Measurements from ENCODE around the gene TMEM143. TPM values are rescaled to one million over a fixed set of nuclear protein-coding genes. Genes with fewer than 3 reads are reported as not detected.

TMEM143 gene
- total and polyA plus RNA-seq, 10 of the 15 experiments (the other 5 are each of a cell fraction or from before 2014, with no cell fraction given), result 1.5 to 19.5 (median 10.1) TPM

DNA sequence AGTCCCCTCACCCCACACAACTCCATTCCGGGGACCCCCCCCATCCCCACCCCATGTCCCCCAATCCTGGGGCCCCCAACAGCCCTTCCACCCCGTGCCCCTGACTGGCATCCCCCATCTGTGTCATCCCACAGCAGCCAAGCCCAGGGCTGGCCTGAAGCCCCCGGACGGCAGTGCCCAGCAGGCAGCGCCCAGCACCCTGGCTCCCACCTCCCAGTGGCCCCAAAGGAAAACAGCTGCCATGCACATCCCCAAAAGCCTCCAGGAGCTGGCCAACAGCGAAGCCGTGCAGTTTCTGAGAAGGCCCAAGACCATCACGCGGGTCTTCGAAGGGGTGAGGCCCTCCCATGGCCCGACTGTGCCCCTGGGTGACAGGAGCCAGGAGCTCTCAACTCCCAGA, 1.9 kb upstream of the TMEM143 start (continued):
- TF ChIP-seq, protein P1, sequence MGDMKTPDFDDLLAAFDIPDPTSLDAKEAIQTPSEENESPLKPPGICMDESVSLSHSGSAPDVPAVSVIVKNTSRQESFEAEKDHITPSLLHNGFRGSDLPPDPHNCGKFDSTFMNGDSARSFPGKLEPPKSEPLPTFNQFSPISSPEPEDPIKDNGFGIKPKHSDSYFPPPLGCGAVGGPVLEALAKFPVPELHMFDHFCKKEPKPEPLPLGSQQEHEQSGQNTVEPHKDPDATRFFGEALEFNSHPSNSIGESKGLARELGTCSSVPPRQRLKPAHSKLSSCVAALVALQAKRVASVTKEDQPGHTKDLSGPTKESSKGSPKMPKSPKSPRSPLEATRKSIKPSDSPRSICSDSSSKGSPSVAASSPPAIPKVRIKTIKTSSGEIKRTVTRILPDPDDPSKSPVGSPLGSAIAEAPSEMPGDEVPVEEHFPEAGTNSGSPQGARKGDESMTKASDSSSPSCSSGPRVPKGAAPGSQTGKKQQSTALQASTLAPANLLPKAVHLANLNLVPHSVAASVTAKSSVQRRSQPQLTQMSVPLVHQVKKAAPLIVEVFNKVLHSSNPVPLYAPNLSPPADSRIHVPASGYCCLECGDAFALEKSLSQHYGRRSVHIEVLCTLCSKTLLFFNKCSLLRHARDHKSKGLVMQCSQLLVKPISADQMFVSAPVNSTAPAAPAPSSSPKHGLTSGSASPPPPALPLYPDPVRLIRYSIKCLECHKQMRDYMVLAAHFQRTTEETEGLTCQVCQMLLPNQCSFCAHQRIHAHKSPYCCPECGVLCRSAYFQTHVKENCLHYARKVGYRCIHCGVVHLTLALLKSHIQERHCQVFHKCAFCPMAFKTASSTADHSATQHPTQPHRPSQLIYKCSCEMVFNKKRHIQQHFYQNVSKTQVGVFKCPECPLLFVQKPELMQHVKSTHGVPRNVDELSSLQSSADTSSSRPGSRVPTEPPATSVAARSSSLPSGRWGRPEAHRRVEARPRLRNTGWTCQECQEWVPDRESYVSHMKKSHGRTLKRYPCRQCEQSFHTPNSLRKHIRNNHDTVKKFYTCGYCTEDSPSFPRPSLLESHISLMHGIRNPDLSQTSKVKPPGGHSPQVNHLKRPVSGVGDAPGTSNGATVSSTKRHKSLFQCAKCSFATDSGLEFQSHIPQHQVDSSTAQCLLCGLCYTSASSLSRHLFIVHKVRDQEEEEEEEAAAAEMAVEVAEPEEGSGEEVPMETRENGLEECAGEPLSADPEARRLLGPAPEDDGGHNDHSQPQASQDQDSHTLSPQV (IDR thresholded peaks at IDR 0.05), result no peak

DNA sequence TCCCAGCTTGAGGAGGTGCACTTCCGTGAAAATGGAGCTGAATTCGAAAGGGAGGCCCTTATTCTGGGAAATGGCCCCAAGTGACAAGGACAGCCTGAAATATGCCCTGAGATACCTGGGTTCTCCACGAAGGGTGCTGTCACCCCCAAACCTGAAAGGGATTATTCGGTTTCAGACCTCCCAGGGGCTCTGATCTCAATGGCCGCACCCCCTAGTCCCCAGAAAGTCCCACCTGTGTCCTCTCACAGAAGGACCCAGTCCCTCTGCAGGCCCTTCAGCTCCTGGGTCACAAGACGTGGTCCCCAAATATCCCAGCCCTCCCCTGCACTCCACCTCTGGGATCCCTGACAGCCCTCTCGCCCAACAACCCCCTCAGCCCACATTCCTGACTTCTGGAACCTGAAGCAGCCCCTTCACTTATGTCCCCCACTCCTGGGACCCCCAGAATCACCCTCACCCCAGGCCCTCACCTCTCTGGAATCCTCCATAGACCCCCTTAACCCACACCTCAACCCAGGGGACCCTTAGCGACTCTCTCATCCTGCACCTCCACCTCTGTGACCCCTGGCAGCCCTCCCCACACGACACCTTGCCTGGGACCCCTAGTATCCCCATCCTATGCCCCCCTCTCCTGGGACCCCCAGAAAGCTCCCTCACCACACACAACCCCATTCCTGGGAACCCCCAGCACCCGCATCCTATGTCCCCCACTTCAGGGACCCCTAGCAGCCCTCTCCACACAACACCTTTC, 1.0 kb upstream of the TMEM143 start:
- peaks cover 9% of the 10 kb centered on the region; the same call in 1 of the 2 replicates for H3K4me1 ChIP-seq (ENCODE audit: control insufficient read depth, insufficient read depth, low read length)
- H3K9ac ChIP-seq (ENCODE audit: control insufficient read depth, insufficient read depth, low read length), result peak overlapping the region; percentile 76
- RAD21 ChIA-PET (ENCODE audit: unreplicated experiment), result interaction anchor here (0.6 to 2.5 kb wide), 6 partner anchors 27 to 194 kb away, joined by 3 to 46 read pairs (median 5); partner anchors contain the start of genes EMP3, KDELR1, LIG1 and ZSWIM9
- ATAC-seq (peak; percentile 2), DNase-seq (ENCODE audit: low read depth, low spot score) (no peak), FAIRE-seq (no peak)
- H3K27me3 ChIP-seq (replicated peaks in 1 of 2; ENCODE audit: control insufficient read depth in 2 of 2, insufficient read depth in 2 of 2, low read length in 1 of 2), result no peaks in the 10 kb centered on the region
- H3K4me2 ChIP-seq (ENCODE audit: control insufficient read depth, insufficient read depth), result peak overlapping the region; percentile 80
- no peaks in the 10 kb centered on the region for H4K20me1 ChIP-seq (ENCODE audit: control insufficient read depth, insufficient read depth)
- POLR2A ChIA-PET, result interaction anchor here (0.9 to 3.1 kb wide), 11 partner anchors 10 to 161 kb away, joined by 3 to 39 read pairs (median 6); partner anchors contain the start of genes EMP3 and KDELR1
- H2AFZ ChIP-seq (ENCODE audit: control insufficient read depth, low read depth, low read length), result peak overlapping the region; percentile 77
- 29% methylated on average over 10 of the region's 10 CpGs for WGBS (ENCODE audit: insufficient coverage, insufficient replicate concordance, low lambda C conversion rate, missing lambda C conversion rate)
- in situ Hi-C loops (cut with MboI) (no loop called here), intact Hi-C loops (cut with micrococcal nuclease; ENCODE audit: unreplicated experiment) (loop anchor here (5.0 kb wide), 1 partner anchor 128 kb away; no protein-coding TSS in a partner anchor)
- H3K27ac ChIP-seq (ENCODE audit: control insufficient read depth, insufficient read depth), result peak overlapping the region; percentile 81
- BruUV-seq (replicated peaks), result TSS peak; percentile 98
- H3K79me2 ChIP-seq (ENCODE audit: control insufficient read depth, insufficient read depth, low read length), result peaks cover 3% of the 10 kb centered on the region
- no peaks in the 10 kb centered on the region for H3K36me3 ChIP-seq (ENCODE audit: control insufficient read depth in 2 of 2, insufficient read depth in 2 of 2, low read length in 1 of 2)
- SMC1A ChIA-PET (ENCODE audit: uncharacterized antibody, unreplicated experiment), result interaction anchor here (0.7 to 1.6 kb wide), 6 partner anchors 26 to 220 kb away, joined by 3 to 7 read pairs (median 4); partner anchors contain the start of gene KDELR1
- H3K4me3 ChIP-seq, result peak overlapping the region; percentile 79
- CTCF ChIA-PET, result interaction anchor here (0.9 to 3.1 kb wide), 9 partner anchors 11 to 1046 kb away, joined by 3 to 36 read pairs (median 8); partner anchors contain the start of genes GRIN2D and KDELR1
- H3K9me3 ChIP-seq (replicated peaks; ENCODE audit: control insufficient read depth, insufficient read depth, low read length), result no peaks in the 10 kb centered on the region
- TF ChIP-seq SMAD5 (IDR thresholded peaks at IDR 0.05; ENCODE audit: low read depth) (no peak), LARP7 (IDR thresholded peaks at IDR 0.05) (no peak), MTA2 (IDR thresholded peaks at IDR 0.05; ENCODE audit: low read depth) (peak; percentile 37; the same call in 1 of the 2 replicates), POU2F2 (IDR thresholded peaks at IDR 0.05; ENCODE audit: borderline replicate concordance, low read depth, low read length) (no peak), KDM1A (IDR thresholded peaks at IDR 0.05; ENCODE audit: borderline replicate concordance) (no peak), ZNF217 (IDR thresholded peaks at IDR 0.05) (no peak), SMAD1 (IDR thresholded peaks at IDR 0.05; ENCODE audit: low read depth, partially characterized antibody) (no peak), MTA3 (IDR thresholded peaks at IDR 0.05; ENCODE audit: borderline replicate concordance, low read length) (no peak)
- TF ChIP-seq, protein P2, sequence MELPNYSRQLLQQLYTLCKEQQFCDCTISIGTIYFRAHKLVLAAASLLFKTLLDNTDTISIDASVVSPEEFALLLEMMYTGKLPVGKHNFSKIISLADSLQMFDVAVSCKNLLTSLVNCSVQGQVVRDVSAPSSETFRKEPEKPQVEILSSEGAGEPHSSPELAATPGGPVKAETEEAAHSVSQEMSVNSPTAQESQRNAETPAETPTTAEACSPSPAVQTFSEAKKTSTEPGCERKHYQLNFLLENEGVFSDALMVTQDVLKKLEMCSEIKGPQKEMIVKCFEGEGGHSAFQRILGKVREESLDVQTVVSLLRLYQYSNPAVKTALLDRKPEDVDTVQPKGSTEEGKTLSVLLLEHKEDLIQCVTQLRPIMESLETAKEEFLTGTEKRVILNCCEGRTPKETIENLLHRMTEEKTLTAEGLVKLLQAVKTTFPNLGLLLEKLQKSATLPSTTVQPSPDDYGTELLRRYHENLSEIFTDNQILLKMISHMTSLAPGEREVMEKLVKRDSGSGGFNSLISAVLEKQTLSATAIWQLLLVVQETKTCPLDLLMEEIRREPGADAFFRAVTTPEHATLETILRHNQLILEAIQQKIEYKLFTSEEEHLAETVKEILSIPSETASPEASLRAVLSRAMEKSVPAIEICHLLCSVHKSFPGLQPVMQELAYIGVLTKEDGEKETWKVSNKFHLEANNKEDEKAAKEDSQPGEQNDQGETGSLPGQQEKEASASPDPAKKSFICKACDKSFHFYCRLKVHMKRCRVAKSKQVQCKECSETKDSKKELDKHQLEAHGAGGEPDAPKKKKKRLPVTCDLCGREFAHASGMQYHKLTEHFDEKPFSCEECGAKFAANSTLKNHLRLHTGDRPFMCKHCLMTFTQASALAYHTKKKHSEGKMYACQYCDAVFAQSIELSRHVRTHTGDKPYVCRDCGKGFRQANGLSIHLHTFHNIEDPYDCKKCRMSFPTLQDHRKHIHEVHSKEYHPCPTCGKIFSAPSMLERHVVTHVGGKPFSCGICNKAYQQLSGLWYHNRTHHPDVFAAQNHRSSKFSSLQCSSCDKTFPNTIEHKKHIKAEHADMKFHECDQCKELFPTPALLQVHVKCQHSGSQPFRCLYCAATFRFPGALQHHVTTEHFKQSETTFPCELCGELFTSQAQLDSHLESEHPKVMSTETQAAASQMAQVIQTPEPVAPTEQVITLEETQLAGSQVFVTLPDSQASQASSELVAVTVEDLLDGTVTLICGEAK (IDR thresholded peaks at IDR 0.05; ENCODE audit: borderline replicate concordance), result peak; percentile 51; the same call in 1 of the 2 replicates
- TF ChIP-seq, protein P3, sequence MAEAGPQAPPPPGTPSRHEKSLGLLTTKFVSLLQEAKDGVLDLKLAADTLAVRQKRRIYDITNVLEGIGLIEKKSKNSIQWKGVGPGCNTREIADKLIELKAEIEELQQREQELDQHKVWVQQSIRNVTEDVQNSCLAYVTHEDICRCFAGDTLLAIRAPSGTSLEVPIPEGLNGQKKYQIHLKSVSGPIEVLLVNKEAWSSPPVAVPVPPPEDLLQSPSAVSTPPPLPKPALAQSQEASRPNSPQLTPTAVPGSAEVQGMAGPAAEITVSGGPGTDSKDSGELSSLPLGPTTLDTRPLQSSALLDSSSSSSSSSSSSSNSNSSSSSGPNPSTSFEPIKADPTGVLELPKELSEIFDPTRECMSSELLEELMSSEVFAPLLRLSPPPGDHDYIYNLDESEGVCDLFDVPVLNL (IDR thresholded peaks at IDR 0.05; ENCODE audit: low read depth, low read length), result no peak

All from GM12878 (cell line).